Cerebellar cortex (tissue), 1 donor: ENCODE data around the gene PLA2G1B.

ENCODE experiments used
- DNase-seq: peaks from one replicate; pipeline ENCODE4 v3.0.0-alpha.2; 2015; ENCODE audit warnings: low spot score

The PLA2G1B gene

DNA sequence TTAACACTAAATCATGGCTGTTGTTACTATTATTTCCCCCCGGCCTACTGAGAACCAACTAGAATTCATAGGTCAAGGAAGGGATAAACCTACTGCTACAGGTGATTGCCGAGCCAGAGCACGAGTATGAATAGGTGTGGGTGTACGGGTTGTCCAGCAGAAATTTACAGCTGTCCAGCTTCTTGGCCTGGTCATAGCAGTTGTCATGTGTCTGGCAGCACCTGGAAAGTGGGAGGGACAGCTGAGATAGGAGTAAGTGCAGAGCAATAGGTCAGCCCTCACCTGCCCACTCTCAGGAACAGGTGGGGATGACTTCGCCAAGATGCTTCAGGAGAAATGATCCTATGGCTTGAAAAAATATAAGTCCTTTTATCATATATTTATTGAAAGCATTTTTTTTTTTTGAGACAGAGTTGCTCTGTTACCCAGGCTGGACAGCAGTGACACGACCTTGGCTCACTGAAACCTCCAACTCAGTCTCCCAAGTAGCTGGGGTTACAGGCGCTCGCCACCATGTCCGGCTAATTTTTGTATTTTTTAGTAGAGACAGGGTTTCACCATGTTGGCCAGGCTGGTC, 2.6 kb downstream of the PLA2G1B start:
- DNase-seq: no peak

DNA sequence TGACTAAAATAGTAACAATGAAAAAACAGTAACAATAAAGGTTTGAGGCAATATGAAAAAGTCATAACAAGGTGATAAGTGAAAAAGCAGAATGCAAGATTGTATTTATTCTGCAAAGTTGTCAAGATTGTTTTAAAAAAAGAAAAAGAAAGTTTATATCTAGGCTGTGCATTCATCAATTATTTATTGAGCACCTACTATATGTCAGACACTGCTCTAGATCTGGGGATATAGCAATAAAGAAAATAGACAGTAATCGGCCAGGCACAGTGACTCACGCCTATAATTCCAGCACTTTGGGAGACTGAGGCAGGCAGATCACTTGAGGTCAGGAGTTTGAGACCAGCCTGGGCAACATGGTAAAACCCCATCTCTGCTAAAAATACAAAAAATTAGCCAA, 3.8 kb downstream of the PLA2G1B start:
- DNase-seq: no peak

DNA sequence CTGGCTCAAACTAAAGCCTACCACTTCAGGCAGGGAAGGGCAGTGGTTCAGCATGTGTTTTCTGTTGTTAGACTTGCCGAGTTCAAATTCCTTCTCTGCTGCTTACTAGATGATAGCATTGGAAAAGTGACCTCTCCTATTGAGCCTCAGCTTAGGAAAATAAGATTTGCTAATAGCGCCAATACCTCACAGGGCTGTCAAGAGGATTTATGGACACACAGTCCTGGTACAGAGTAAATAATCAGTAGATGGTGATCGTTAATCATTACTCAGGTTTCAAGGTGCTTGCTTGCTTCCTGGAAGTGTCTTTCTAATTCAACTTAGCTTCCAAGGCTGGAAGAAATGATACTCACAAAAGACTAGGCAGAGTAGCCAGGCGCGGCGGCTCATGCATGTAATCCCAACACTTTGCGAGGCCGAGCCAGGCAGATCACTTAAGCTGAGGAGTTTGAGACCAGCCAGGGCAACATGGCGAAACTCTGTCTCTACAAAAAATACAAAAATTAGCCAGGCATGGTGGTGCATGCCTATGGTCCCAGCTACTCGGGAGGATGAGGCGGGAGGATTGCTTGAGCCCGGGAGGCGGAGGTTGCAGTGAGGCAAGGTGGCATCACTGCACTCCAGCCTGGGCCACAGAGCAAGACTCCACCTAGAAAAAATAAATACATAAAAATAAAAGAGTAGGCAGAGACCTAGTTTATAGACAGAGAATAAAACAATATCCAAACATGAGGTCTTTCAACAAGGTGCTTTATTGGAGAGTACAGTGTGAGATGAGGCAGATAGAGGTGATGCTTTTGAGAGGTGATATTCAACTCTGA, 6.0 kb downstream of the PLA2G1B start:
- no peak for DNase-seq

DNA sequence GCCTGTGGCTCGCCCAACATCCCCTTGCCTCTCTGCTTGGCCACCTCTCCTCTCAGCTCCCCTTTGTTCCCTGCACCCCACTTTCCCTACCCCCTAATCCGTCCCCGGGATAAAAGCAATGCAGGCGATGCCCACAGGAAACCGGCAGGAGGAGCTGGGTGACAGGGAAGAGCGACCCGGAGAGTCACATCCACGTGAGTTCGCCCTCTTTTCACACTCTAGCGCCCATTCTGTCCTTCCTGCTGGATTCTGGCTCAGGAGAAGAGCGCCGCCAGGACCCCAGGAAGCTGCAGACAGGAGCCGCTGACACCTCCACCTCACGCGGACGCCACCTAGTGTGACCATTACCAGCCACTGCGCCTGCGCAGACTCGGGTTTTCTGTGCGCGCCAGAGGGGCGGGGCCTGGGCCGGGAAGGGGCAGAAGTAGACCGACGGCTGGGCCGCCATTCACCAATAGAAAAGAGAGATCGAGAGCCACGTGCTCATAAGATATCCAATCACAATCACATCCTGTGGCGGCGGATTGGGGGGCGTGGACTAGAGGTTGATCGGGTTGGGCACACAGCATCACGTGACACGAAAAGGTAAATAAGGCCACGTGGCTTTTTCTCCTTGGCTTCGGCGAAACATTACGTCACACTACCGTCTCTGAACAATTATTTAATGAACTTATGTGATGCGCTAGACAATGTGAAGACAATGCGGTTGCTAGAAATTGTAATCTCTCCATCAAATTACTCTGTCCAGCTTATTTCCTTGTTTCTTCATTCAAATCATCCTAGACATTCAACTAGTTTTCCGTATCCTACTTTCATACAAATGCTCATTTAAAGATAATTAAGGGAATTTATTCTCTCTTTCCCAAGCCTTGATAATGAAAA, 10.1 kb downstream of the PLA2G1B start:
- peak; percentile 100 for DNase-seq

DNA sequence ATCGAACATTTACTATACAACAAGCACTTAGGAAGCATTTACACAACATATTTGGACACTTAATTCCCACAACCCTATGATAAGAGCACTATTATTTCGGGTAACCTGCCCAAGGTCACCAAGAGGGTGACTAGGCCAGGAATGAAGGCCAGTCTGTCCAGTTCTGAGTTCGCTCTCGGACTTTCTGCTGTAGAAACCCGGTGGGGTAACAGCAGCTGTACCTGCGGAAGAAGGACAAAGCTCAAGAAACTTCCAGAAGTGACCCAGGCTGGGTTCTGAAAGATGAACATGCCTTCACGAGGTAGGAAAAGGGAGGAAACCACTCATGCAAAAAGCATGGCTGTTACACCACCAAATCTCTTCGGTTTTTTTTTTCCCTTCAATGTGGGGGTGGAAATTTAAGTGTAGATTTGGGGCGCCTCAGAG, 10.8 kb downstream of the PLA2G1B start:
- DNase-seq: no peak

DNA sequence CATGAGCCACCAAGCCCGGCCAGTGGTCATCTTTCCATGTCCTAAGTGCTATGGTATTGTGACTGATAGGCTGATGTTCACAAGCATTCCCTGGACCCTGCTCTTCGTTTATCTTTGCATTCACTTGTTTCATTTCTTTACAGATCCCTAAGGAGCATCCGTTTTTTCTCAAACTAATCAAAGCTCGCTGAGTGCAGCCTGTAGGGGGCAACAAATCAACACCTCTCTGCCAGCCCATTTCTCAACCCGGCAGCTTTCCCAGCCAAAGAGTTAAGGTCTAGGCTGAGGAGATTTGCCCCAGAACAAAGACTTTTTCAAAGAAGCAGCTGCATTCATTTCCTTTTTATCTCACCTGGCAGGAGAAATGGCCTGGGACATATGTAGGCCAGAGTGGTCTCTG, 13.4 kb downstream of the PLA2G1B start:
- no peak for DNase-seq

DNA sequence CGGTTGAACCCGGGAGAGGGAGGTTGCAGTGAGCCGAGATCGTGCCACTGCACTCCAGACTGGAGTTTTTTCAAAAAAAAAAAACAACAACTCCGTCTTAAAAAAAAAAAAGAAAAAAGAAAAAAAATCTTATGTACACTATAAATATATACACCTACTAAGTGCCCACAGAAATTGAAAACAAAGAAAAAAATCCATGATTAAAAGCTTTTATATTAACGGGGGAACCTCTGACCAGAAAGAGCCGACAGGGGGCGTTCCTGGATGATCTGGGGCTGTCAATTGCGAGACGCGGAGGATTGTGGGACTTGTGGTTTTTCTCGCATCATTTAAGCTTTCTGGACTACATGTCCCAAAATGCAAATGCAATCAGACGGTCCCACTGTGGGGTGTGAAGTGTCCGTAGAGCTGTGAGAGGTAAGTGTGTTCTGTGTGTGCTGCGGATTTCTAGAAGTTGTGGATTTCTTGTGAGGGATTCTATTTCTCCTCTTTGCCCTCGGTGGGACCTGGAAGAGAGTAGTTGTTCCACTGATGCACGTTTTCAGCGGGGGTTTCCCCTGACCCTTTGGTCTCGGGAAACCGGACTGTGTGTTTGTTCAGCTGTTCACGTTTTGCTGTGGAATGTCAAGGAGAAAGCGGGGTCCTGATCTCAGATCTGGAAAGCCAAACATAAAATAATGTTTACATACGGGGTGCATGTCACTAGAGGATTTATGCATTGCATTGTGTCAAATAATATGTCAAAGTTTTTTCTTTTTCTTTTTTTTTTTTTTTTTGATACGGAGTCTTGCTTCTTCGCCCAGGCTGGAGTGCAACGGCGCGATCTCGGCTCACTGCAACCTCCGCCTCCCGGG, 25.4 kb downstream of the PLA2G1B start, which contains the start of gene SIRT4:
SIRT4 (plus strand) TSS at position 360 of the 854 bp plus-strand sequence. CDS start 1,241 bp downstream, outside the sequence.
- DNase-seq: peak; percentile 98

DNA sequence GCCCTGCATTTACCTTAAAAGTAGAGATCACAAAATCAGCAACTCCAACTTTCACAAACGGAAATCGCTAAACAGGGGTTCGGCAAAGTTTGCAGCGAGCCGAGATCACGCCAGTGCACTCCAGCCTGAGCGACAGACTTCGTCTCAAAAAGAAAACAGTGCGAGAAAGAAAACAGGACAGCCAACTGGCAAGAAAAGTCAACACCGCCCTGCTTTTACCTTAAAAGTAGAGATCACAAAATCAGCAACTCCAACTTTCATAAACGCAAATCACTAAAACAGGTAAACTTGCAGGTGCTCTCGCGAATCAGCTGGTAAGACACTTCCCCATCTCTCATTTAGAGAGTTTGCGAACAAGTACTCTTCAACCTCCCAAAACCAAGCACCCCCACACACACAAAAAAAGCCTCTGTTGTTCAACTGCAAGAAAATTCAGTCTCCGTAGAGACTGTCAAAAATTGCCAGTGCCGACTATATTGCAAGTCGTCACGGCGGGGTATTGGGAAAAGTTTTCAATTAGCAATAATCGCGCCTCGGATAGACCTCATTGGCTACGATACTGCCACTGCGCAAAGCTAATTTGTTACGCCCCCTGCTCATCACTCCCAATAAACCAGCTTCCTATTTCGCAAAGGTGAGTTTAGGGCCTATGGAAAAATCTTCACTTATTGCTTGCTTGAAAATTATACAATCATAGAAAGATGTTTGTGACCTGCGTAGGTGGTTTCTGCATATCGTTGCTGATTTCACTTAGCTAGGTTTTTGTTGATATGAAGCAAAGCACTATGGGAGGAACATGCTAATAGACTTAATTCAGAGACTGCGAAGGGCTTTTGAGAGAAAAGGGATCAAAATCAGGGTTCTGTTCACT, 34.7 kb downstream of the PLA2G1B start, which contains the start of gene RNU4-1:
RNU4-1 (minus strand) TSS at position 577 of the 871 bp plus-strand sequence.
- peak; percentile 96 for DNase-seq

DNA sequence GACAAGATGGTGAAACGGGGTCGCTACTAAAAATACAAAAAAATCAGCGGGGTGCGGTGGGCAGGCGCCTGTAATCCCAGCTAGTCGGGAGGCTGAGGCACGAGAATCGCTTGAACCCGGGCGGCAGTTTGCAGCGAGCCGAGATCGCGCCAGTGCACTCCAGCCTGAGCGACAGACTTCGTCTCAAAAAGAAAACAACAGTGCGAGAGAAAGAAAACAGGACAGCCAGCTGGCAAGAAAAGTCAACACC, 35.2 kb downstream of the PLA2G1B start:
- no peak for DNase-seq

DNA sequence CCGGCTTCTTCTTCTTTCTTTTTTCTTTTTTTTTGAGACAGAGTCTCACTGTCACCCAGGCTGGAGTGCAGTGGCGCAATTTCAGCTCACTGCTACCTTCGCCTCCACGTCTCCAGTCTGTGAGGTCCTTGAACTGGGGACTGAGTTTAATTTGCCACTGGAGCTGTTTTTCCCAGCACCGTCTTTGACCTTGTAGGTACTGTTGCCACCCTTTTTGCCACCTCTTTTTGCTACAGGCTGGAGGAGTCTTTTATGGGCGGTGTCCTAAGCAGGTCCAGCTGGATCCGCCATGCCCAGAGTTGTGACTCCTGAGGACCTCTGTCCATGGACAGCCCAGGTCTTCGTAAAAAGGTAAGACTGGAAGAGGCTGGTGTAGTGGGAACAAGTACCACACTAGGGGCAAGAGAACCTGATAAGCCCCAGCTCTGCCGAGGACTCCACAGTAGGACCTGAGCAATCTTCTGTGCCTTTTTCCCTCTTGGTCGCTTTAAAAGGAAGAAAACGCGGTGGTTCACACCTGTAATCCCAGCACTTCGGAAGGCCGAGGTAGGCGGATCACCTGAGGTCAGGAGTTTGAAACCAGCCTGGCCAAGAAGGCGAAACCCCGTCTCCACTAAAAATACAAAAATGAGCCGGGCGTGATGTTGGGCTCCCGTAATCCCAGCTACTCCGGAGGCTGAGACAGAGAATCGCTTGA, 36.8 kb downstream of the PLA2G1B start:
- no peak for DNase-seq

DNA sequence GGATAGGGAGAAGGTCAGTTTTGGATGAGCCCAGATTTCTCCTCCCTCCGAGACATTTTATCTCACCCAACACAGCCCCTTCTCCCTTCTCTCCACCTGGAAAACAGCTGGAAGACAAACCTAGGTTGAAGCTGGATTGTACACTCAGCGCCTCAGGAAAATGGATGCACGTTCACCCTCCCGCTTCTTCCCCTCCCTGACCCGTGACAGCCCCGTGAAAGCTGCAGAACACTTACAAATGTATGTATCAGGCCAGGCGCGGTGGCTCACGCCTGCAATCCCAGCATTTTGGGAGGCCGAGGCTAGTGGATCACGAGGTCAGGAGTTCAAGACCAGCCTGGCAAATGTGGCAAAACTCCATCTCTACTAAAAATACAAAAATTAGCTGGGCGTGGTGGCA, 40.1 kb downstream of the PLA2G1B start:
- no peak for DNase-seq

DNA sequence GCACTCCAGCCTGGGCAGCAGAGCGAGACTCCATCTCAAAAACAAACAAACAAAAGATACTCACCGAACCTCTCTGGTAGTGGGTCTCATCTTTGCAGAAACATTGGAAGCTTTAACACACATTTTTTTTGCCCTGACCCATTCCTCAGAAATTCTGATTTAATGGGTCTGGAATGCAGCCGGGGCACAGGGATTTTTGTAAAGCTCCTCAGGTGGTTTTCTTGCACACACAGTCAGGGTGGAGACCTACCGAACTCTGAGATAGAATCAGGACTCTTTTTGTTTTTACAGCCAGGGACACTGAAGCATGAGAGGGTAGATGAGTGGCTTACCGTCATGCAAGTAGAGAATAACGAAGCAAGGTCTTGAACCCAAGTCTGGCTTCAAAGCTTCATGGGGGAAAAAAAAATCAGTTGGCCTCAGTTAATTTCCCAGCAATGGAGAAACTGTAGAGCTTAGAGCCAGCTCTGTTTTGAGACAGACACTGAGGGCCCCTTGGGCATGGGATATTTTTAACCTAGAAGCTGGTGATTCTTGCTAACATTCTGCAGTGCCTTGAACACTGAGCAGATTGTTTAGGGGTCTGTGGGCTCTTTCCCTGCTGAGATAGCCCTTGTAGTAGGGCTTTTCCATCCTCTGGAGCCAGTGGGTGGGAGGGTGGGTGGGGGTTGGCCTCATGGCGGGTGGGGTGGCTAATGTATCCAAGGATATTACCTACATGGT, 40.6 kb downstream of the PLA2G1B start:
- no peak for DNase-seq

DNA sequence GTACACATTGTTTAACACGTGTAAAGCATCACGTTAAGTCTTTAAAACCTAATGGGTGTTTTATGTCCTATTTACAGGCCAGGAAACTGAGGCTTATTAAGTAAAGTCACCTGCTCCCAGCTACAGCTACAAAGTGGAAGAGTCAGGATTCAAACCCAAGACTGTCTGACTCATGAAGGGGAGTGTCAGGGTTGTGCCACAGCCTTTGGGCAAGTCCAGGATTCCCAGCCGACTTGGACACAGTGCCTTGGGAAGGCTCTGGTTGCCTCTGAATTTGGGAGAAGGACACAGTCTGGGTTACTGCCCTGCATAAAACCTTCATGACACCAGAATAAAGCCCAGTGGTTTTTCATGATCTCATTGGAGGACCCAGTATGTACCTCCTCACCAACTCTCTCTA, 43.2 kb downstream of the PLA2G1B start:
- no peak for DNase-seq

DNA sequence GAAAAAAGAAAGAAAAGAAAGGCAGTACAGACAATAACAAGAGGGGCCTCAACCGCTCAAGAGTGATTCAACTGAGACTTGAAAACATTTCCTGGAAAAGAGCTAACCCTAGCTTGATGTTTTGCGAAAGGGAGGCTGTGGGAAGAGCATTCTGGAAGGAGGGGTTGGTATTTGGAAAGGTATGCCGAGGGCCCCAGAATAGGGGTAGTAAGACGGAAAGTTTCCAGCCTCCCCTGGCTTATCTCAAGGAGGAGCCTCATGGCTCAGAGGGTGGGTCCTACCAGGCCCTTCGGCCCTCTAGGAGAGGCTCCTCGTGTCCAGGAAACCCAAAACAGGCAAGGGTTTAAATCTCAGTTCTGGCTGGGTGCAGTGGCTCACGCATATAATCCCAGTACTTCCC, 44.3 kb downstream of the PLA2G1B start:
- no peak for DNase-seq

DNA sequence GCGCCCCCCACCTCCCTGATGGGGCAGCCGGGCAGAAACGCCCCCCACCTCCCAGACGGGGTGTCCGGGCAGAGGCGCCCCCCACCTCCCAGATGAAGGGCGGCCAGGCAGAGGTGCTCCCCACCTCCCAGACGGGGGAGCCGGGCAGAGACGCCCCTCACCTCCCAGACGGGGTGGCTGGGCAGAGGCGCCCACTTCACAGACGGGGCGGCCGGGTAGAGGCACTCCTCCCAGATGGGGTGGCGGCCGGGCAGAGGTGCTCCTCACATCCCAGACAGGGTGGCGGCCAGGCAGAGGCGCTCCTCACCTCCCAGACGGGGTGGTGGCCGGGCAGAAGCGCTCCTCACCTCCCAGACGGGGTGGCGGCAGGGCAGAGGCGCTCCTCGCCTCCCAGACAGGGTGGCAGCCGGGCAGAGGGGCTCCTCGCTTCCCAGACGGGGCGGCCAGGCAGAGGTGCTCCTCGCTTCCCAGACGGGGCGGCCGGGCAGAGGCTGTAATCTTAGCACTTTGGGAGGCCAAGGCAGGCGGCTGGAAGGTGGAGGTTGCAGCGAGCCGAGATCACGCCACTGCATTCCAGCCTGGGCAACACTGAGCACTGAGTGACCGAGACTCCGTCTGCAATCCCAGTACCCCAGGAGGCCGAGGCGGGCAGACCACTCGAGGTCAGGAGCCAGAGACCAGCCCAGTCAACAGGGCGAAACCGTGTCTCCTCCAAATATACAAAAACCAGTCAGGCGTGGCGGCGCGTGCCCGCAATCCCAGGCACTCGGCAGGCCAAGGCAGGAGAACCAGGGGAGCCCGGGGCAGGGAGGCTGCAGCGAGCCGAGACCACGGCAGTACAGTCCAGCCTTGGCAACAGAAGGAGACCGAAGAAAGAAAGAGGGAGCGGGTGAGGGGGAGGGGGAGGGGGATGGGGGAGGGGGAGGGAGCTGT, 49.2 kb downstream of the PLA2G1B start:
- no peak for DNase-seq

DNA sequence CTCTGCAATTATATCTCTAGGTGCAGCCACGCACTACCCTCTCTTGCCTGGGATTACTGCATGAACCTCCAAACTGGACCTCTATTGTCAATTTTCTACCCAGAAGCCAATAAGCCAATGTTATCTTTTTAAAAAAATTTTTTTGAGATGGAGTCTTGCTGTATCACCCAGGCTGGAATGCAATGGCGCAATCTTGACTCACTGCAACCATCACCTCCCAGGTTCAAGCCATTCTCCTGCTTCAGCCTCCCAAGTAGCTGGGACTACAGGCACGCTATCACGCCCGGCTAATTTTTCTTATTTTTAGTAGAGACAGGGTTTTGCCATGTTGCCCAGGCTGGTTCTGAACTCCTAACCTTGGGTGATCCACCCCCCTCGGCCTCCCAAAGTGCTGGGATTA, 50.8 kb downstream of the PLA2G1B start:
- no peak for DNase-seq
